GM23248 (cell line): ENCODE results near the gene PZP. TPM values are rescaled to one million over a fixed set of nuclear protein-coding genes. Genes with fewer than 3 reads are reported as not detected.
"Not testable (repeated sequence)": the region's sequence is repeated elsewhere in the genome, so short reads cannot be mapped to it uniquely, and the experiment has no call there.

Source experiments
- DNase-seq: peaks from one replicate; pipeline ENCODE4 v3.0.0-alpha.2; 2015
- H2AFZ ChIP-seq: fragments of 200-600 bp; sonication (generic); 2 replicates; pipeline ENCODE4 v1.6.1; 2016; ENCODE audit warnings: antibody characterized with exemption
- H3F3A ChIP-seq: fragments of 200-600 bp; sonication (generic); 2 replicates; pipeline ENCODE4 v1.6.1; 2016; ENCODE audit warnings: mild to moderate bottlenecking, antibody characterized with exemption, mixed run types; ENCODE audit not compliant: insufficient read depth
- H3K27ac ChIP-seq: fragments of 200-600 bp; sonication (generic); 2 replicates; pipeline ENCODE4 v1.5.1; 2016; ENCODE audit warnings: mild to moderate bottlenecking
- H3K27me3 ChIP-seq: fragments of 200-600 bp; sonication (generic); replicated peaks from 2 replicates; pipeline ENCODE4 v1.6.1; 2016; ENCODE audit warnings: mild to moderate bottlenecking; ENCODE audit not compliant: insufficient read depth
- H3K36me3 ChIP-seq: fragments of 200-600 bp; sonication (generic); 2 replicates; pipeline ENCODE4 v1.6.1; 2016; ENCODE audit warnings: low read depth, mild to moderate bottlenecking
- H3K4me1 ChIP-seq: fragments of 200-600 bp; sonication (generic); 2 replicates; pipeline ENCODE4 v1.6.1; 2016; ENCODE audit warnings: mild to moderate bottlenecking; ENCODE audit not compliant: insufficient read depth
- H3K4me2 ChIP-seq: fragments of 200-600 bp; sonication (generic); one replicate; pipeline ENCODE4 v1.6.1; 2016; ENCODE audit warnings: mild to moderate bottlenecking; ENCODE audit not compliant: unreplicated experiment
- H3K4me3 ChIP-seq: fragments of 200-600 bp; sonication (generic); 2 replicates; pipeline ENCODE4 v1.5.1; 2016; ENCODE audit warnings: mild to moderate bottlenecking
- H3K79me2 ChIP-seq: fragments of 200-600 bp; sonication (generic); 2 replicates; pipeline ENCODE4 v1.6.1; 2016; ENCODE audit warnings: mild to moderate bottlenecking; ENCODE audit not compliant: insufficient read depth
- H3K9ac ChIP-seq: fragments of 200-600 bp; sonication (generic); 2 replicates; pipeline ENCODE4 v1.6.1; 2016; ENCODE audit warnings: mild to moderate bottlenecking
- H3K9me2 ChIP-seq: fragments of 200-600 bp; sonication (generic); 2 replicates; pipeline ENCODE4 v1.6.1; 2016; ENCODE audit warnings: mixed run types, mild to moderate bottlenecking, moderate library complexity; ENCODE audit not compliant: insufficient read depth
- H3K9me3 ChIP-seq: fragments of 200-600 bp; sonication (generic); one replicate; pipeline ENCODE4 v1.6.1; 2017; ENCODE audit warnings: low read depth
- H4K20me1 ChIP-seq: fragments of 200-600 bp; sonication (generic); 2 replicates; pipeline ENCODE4 v1.6.0; 2016; ENCODE audit not compliant: insufficient read depth
- EZH2 ChIP-seq: fragments of 200-600 bp; sonication (generic); IDR thresholded peaks from 2 replicates; pipeline ENCODE4 v1.6.1; 2018; ENCODE audit warnings: antibody characterized with exemption, mild to moderate bottlenecking; ENCODE audit not compliant: insufficient read depth, poor library complexity, severe bottlenecking
- EZH2phosphoT487 ChIP-seq: fragments of 200-600 bp; sonication (generic); IDR thresholded peaks from 2 replicates; pipeline ENCODE4 v1.6.1; 2018; ENCODE audit warnings: antibody characterized with exemption, moderate library complexity, mild to moderate bottlenecking, low read depth; ENCODE audit not compliant: insufficient read depth
- WGBS, 2 experiments: methylation state at CpG; one replicate each; pipeline ENCODE4 v1.1.6; 2015 to 2017; ENCODE audit warnings: low lambda C conversion rate in 2 of 2, low coverage in 1 of 2; ENCODE audit errors: missing lambda C conversion rate in 2 of 2; 5-methylcytosine and 5-hydroxymethylcytosine counted together
- in situ Hi-C: fragments of 300-500 bp; cut with MboI; formaldehyde crosslinking; loops from 2 replicates; pipeline ENCODE4 v1.15.0; 2020
- polyA plus RNA-seq: library from polyadenylated mRNA; unstranded; fragments of >200 nt; fragmentation: Nextera tagmentation; extraction: Ambion mirVana; gene quantifications from 2 replicates; pipeline ENCODE4 v1.2.1, GENCODE V29; 2016
- total RNA-seq: library from RNA; depleted of rRNA; stranded (reverse); fragments of >200 nt; shearing (Covaris generic); gene quantifications from 2 replicates; pipeline ENCODE4 v1.2.3, GENCODE V29; 2014; rRNA removed

Gene PZP
- not detected in 2 replicates for total RNA-seq
- not detected in 2 replicates for polyA plus RNA-seq

GRCh38 chr12:9208229-9208628 is at the start of gene PZP:
PZP (minus strand) TSS chr12:9208395; CDS start chr12:9208341, 54 bp downstream.
- no peaks in the 10 kb centered on the region for H3K27me3 ChIP-seq
- no peaks in the 10 kb centered on the region for H3K9me3 ChIP-seq
- no peak for DNase-seq
- in situ Hi-C loops: no loop called here
- no peaks in the 10 kb centered on the region for H3K4me1 ChIP-seq
- H3K4me2 ChIP-seq: no peak within 1 kb of the TSS
- H3K36me3 ChIP-seq: no peaks in the 10 kb centered on the region
- WGBS, 2 experiments: 38 to 39% methylated on average over 3 of the region's 3 CpGs
- H3K27ac ChIP-seq: no peak within 1 kb of the TSS
- no peaks in the 10 kb centered on the region for H4K20me1 ChIP-seq
- no peaks in the 10 kb centered on the region for H3K79me2 ChIP-seq
- H3K9ac ChIP-seq: no peak within 1 kb of the TSS
- no peaks in the 10 kb centered on the region for H3F3A ChIP-seq
- H2AFZ ChIP-seq: no peak within 1 kb of the TSS
- no peaks in the 10 kb centered on the region for H3K9me2 ChIP-seq
- no peak for TF ChIP-seq EZH2
- no peak for TF ChIP-seq EZH2phosphoT487
- H3K4me3 ChIP-seq: no peak within 1 kb of the TSS

DNA sequence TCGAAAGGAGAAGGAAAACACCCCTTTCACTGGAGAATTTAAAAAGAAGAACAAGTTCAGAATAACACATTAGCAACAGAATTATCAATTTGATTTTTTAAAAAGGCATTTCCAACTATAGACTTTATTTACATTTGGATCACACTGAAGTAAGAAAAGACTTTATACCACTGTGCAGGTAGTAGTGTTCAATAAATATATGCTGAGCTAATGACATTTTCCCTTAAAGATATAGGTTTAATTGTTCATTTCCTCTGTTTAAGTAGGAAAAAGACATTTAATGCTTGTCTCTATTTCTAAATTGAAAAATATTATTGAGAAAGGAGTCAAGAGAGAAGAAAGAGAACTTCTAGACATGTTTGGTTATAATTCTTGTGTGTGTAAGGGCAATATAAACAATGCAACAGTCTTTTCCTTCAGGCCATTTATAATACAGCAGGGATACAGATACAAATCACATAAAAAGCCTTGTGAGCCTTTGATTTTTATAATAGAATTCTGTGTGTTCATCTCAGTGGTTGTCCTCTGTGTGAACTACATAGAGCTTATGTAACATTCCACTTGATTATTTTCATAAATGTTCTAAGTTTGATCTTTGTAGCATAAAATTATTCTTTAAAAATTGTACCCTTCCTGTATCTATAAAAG is 48.7 kb upstream of the PZP start:
- H3K9ac ChIP-seq: no peak overlapping the region
- no peak overlapping the region for H2AFZ ChIP-seq
- H3F3A ChIP-seq: no peaks in the 10 kb centered on the region
- H3K79me2 ChIP-seq: no peaks in the 10 kb centered on the region
- peaks cover 5% of the 10 kb centered on the region for H3K27me3 ChIP-seq
- H3K9me3 ChIP-seq: no peaks in the 10 kb centered on the region
- DNase-seq: no peak
- in situ Hi-C loops: no loop called here
- no peaks in the 10 kb centered on the region for H4K20me1 ChIP-seq
- 0% methylated on average over 1 of the region's 1 CpG for WGBS, 2 experiments
- no peaks in the 10 kb centered on the region for H3K36me3 ChIP-seq
- no peak overlapping the region for H3K4me2 ChIP-seq
- no peak overlapping the region for H3K27ac ChIP-seq
- no peak for TF ChIP-seq EZH2phosphoT487
- TF ChIP-seq EZH2: no peak
- H3K9me2 ChIP-seq: no peaks in the 10 kb centered on the region
- H3K4me1 ChIP-seq: no peaks in the 10 kb centered on the region
- H3K4me3 ChIP-seq: no peak overlapping the region

DNA sequence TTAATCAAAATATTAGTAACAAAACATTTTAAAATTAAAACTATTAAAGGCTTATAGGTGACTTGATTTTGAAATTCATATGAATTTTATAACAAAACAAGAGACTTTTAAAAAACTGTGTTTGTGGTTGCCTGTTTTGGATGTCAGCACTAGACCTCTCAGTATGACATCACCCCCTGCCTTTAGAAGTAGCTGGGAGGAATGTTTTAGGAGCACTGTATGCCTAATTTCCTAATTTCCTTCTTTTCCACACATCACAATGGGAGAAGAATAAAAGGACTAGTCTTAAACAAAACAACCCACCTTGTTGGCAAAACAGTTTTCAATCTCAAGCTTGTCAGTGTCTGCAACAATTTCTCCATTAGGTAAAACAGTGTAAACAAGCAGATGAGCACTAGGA is 48.1 kb upstream of the PZP start:
- no peak overlapping the region for H2AFZ ChIP-seq
- TF ChIP-seq EZH2phosphoT487: no peak
- no peak overlapping the region for H3K4me2 ChIP-seq
- H3K36me3 ChIP-seq: no peaks in the 10 kb centered on the region
- no peaks in the 10 kb centered on the region for H3K79me2 ChIP-seq
- no peak for DNase-seq
- no peaks in the 10 kb centered on the region for H4K20me1 ChIP-seq
- no peaks in the 10 kb centered on the region for H3K9me3 ChIP-seq
- in situ Hi-C loops: no loop called here
- no peak overlapping the region for H3K9ac ChIP-seq
- H3K4me3 ChIP-seq: no peak overlapping the region
- no peaks in the 10 kb centered on the region for H3K9me2 ChIP-seq
- H3F3A ChIP-seq: no peaks in the 10 kb centered on the region
- H3K27ac ChIP-seq: no peak overlapping the region
- H3K27me3 ChIP-seq: peaks cover 5% of the 10 kb centered on the region
- H3K4me1 ChIP-seq: no peaks in the 10 kb centered on the region

DNA sequence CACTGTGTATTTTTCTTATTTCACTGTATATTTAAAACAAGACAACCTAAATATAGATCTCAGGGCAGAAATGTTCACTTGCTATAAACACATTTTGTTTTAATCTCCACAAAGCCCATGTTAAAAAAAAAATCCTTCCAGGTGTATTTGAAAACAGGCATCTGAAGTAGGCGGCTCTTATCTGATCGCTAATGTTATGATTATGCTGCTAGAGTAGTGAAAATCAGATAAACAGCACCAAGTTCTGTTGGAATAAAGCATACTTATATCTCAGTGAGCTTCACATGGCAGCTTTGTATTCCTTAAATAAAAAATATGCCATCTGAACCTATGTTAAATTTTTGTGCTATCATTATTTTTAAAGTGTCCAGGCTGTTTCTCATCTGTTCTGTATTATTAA is 47.6 kb upstream of the PZP start:
- H3K27me3 ChIP-seq: peaks cover 5% of the 10 kb centered on the region
- H3K4me2 ChIP-seq: no peak overlapping the region
- no peaks in the 10 kb centered on the region for H3K36me3 ChIP-seq
- no peaks in the 10 kb centered on the region for H3K4me1 ChIP-seq
- H2AFZ ChIP-seq: no peak overlapping the region
- no peak overlapping the region for H3K9ac ChIP-seq
- in situ Hi-C loops: no loop called here
- H3K27ac ChIP-seq: no peak overlapping the region
- DNase-seq: no peak
- 56 to 59% methylated on average over 2 of the region's 2 CpGs for WGBS, 2 experiments
- H4K20me1 ChIP-seq: no peaks in the 10 kb centered on the region
- no peaks in the 10 kb centered on the region for H3F3A ChIP-seq
- H3K9me3 ChIP-seq: no peaks in the 10 kb centered on the region
- no peak for TF ChIP-seq EZH2
- TF ChIP-seq EZH2phosphoT487: no peak
- H3K9me2 ChIP-seq: no peaks in the 10 kb centered on the region
- H3K4me3 ChIP-seq: no peak overlapping the region
- H3K79me2 ChIP-seq: no peaks in the 10 kb centered on the region

DNA sequence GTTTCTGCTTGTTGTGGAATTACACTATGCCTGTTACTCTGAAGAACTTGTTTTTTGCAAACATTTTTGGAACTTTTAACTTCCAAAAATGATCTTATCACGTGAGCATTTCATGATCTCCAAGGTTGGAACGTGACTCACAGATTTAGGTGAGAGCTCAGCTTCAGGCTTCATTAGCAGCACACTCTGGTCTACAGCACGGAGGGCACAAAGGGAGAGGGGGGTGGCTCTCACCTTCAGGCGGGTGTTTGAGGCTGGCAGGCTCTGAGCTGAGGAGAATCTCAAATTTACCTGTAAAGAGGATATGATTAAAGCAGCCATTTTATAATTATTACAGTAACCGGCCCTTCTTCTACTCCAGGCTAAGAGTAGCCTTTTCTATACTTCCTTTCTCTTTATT is 45.3 kb upstream of the PZP start:
- Histone ChIP-seq H3K27ac (no peak overlapping the region), H3K9me3 (no peaks in the 10 kb centered on the region), H3K9ac (no peak overlapping the region), H3K79me2 (no peaks in the 10 kb centered on the region), H3F3A (no peaks in the 10 kb centered on the region), H3K27me3 (peaks cover 5% of the 10 kb centered on the region), H4K20me1 (no peaks in the 10 kb centered on the region), H2AFZ (no peak overlapping the region), H3K36me3 (no peaks in the 10 kb centered on the region), H3K4me3 (no peak overlapping the region), H3K9me2 (no peaks in the 10 kb centered on the region), H3K4me1 (no peaks in the 10 kb centered on the region), H3K4me2 (no peak overlapping the region)
- DNase-seq: no peak
- in situ Hi-C loops: no loop called here
- no peak for TF ChIP-seq EZH2
- TF ChIP-seq EZH2phosphoT487: no peak
- WGBS, 2 experiments: 7 to 15% methylated on average over 5 of the region's 5 CpGs

GRCh38 chr12:9252791-9253190 is 44.6 kb upstream of the PZP start:
- H3K27ac ChIP-seq, H3F3A ChIP-seq, H3K4me2 ChIP-seq, DNase-seq, H3K9me3 ChIP-seq, H4K20me1 ChIP-seq, H3K9ac ChIP-seq, H2AFZ ChIP-seq, H3K4me1 ChIP-seq, H3K4me3 ChIP-seq, H3K79me2 ChIP-seq, in situ Hi-C loops, H3K36me3 ChIP-seq, H3K27me3 ChIP-seq, H3K9me2 ChIP-seq: not testable (repeated sequence)
- WGBS, 2 experiments: 33 to 52% methylated on average over 2 of the region's 2 CpGs
